Stimulated activated CD8-positive, alpha-beta memory T cell treated with anti-CD3 and anti-CD28 coated beads, Interleukin-12 subunit alpha, Interleukin-12 subunit beta, amount 100 ng/mL, for 24 hours (primary cell): Measurements from ENCODE around the gene CD300LB.
"Not testable (repeated sequence)": the region's sequence is repeated elsewhere in the genome, so short reads cannot be mapped to it uniquely, and the experiment has no call there.

Source experiments
- DNase-seq: peaks from one replicate; pipeline ENCODE4 v3.0.0-alpha.2; 2020; ENCODE audit errors: extremely low read depth

The CD300LB gene

DNA sequence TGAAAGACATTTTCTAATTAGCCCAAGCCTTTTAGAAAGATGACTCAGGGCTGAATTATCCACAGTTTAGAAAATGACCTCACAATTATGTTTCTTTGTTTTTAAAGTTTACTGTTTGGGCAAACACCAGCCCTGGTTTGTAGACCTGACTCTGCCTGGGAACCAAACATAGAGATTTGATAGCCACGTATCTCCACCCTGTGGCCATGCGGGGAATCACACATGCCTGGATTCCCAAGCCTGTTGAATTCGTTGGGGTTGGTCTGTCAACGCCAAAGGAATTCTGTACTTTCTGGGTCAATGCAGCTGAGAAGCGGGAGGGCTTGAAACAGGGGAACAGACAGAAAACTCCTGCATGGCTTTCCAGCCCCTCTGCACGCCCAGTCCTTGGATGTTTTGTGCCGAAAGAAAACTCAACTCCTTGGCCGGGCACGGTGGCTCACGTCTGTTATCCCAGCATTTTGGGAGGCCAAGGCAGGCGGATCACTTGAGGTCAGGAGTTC, 37.9 kb downstream of the CD300LB start:
- DNase-seq, result peak; percentile 17

DNA sequence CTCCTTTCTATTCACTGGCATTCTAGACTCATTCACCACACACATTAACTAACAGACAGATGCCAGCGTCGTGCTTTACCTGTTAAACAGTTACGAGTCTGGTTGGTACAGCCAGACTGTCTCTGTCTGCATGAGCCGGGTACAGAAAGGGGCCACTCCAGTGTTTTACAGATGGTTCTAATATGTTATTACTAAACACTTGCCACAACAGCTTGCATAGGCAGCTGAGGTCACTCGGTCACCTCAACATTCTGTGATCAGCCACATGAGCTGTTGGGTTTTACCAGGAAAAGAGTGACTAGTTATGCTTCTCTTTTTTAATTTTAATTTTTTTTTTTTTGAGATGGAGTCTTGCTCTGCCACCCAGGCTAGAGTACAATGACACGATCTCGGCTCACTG, 39.6 kb downstream of the CD300LB start:
- DNase-seq, result no peak

GRCh38 chr17:74490716-74491115, 40.6 kb downstream of the CD300LB start:
- no peak for DNase-seq

GRCh38 chr17:74488276-74488675, 43.0 kb downstream of the CD300LB start:
- DNase-seq, result not testable (repeated sequence)

- no peak for DNase-seq
Observed at GRCh38 chr17:74485841-74486240, 45.4 kb downstream of the CD300LB start.

- DNase-seq, result no peak
Observed at GRCh38 chr17:74485022-74485743, 46.1 kb downstream of the CD300LB start.

GRCh38 chr17:74484066-74484465, 47.2 kb downstream of the CD300LB start:
- no peak for DNase-seq

DNA sequence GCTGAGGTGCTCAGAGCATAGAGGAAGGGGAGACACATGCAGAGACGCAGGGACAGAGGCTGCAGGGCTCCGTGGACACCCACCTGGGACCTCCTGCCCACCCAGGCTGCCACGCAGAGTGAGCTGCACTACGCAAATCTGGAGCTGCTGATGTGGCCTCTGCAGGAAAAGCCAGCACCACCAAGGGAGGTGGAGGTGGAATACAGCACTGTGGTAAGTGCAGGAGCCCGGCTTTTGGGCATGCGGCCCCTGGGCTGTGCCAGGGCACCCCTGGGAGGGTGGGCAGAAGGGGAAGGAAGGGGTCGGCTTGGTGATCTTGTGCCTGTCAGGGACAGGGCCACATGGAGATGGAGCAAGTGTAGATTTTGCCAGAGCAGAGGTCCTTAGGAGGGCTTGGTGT, 49.7 kb downstream of the CD300LB start:
- DNase-seq, result no peak

DNA sequence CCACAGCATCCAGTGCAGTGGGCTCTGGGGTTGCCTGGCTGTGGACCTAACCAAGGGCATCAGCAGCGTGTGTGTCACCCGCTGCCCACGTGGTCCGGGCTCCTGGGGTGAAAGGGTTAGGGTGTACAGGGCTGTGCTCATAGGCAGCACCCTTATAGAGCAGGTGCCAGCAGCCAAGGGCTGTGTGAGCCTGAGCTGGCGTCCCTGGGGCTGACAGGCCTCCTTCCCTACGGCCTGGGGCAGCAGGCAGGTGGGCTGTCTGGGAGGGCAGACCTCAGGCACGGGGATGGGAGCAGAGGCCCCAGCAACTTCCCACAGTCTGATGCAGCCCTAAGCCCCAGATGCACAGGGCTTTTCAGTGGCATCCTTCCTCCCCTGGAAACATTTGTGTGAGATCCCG, 51.0 kb downstream of the CD300LB start:
- no peak for DNase-seq

DNA sequence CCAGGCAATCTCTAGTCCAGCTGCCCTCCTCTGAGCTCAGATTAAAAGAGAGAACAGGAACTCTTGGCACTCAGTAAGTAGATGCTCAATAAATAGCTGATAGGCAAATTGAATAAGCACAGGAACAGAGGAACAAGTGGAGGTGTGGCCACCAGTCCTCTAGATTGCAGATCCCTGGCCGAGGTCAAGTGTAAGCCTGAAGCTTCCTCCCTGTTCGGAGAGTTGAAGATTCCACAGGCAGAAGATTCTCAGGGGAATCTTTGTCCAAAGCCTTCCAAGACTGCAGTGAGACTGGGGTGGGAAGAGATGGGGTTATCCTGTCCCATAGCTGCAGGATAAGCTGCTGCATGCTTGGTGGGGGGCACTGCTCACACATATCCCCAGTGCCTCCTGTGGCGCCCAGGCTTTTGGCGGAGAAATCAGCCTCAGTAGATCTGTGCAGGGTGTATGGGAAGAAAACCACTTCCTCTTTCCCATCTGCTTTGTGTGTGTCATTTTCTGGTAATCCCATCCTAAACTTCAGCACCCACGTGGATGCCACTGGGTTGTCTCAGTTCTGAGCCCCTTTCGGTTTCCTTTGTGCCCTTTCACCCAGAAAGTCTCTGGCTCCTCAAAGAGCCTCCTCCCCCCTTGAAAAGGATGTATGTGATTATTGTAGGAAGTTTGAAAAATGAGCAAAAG, 52.7 kb downstream of the CD300LB start:
- no peak for DNase-seq

GRCh38 chr17:74477411-74477810, 53.9 kb downstream of the CD300LB start:
- DNase-seq, result no peak

DNA sequence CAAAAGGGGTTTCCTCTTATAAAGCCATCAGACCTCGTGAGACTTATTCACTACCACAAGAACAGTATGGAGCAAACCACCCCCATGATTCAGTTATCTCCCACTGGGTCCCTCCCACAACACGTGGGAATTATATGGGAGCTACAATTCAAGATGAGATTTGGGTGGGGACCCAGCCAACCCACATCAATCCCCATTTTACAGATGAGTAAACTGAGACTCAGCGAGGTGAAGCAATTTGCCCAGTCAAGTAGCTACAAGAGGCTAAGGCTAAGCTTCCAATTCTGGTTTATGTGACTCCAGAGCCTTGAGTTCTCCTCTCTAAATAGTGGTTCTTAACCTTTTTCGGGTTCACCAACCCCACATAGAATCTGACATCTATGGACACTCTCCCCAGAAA, 56.1 kb downstream of the CD300LB start:
- no peak for DNase-seq

DNA sequence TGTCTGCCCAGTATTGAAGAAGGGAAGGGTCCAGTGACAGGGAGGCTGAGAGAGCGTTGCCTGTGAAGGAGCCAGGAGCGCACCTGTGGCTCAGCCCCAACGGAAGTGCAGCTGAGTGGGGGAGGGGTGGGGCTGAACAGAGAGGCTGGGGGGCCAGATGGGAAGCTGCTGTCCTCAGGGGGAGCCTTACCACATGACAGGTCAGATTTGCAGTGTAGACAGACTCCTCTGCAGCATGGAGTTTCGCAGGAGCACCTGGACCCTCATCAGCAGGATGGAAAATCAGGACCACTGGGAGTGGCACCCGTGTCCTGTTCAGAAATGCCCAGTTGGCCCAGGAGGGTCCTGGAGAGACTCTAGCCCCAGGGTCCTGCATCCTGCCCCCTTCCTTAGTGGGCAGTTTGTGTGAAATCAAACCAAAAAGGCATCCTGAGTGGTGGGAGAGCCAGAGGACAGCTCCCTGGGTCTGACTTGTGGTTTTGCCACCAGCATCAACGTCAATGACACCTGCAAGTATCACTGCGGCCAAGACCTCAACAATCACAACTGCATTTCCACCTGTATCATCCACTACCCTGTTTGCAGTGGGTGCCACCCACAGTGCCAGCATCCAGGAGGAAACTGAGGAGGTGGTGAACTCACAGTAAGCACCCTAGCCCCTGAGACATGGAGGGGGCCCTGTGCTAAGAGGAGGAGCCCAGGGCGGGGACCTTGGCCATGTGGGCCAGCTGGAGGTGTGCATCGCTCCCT, 57.1 kb downstream of the CD300LB start:
- no peak for DNase-seq

DNA sequence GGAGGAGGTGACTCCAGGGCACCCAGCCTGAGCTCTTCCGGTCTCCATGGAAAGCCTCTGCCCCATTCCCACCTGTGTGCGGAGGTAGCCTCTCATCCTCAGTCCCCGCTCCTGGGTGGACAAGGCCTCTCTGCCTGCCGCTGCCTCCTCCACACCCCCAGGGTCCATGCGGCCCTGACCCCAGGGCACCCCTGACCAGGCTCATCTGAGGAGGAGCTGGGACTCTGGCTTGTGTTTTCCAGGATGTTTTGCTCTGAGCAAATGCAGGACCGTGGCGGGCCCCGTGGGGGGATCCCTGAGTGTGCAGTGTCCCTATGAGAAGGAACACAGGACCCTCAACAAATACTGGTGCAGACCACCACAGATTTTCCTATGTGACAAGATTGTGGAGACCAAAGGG, 58.0 kb downstream of the CD300LB start:
- DNase-seq, result no peak

DNA sequence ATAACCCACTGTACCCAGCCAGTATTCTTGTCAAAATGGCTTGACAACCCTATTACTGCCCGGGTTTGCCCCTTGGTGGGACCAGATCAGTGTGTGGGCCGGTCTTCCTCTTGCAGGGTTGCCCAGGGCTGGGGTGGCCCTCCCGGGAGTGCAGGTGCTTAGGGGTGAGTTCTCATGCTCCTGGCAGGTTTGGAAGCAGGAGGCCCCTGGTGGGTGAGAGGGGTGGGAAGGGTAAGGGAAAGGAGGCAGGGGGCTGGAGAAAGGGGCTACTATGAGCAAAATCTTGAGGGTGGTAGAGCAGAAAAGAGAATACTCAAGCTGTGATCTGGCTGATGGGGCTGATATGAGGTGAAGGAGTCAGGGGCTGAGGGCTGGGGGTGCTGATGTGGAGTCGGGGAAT, 58.4 kb downstream of the CD300LB start:
- no peak for DNase-seq

DNA sequence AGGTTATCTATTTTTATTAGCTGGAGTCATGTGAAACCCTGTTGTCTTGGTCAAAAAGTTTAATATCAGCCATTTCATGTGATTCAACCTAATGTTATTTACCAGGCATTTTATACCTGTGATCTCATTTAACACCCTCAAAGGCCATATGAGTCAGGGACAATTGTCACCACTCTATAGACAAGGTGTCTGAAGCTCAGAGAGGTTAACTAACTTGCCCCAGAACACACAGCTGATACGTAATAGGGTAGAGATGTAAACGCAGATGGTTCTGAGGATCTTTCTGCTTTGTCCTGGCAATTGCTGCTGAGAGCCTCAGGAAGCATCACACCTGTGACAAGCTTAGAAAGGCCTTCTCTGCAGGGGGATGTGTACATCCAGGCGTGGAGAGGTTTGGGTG, 59.9 kb downstream of the CD300LB start:
- DNase-seq, result no peak
